Breast epithelium (tissue), 4 donors: Measurements from ENCODE around the gene GRIN2C. TPM values are rescaled to one million over a fixed set of nuclear protein-coding genes. Genes with fewer than 3 reads are reported as not detected.

ENCODE experiments used
- DNase-seq, 2 donors: peaks; one replicate each; pipeline ENCODE4 v3.0.0-alpha.2; 2019; ENCODE audit warnings: low spot score in 2 of 2
- H3K27ac ChIP-seq, 2 donors: fragments of 200-600 bp; sonication (generic) in 1 of 2; one replicate each; pipeline ENCODE4 v1.5.1; 2016 to 2019; ENCODE audit warnings: mild to moderate bottlenecking in 1 of 2
- H3K27me3 ChIP-seq, 2 donors: fragments of 200-600 bp; sonication (generic) in 1 of 2; one replicate each; pipeline versions ENCODE4 v1.5.1 to v1.6.0; 2017 to 2019; ENCODE audit warnings: control low read depth in 1 of 2, mild to moderate bottlenecking in 1 of 2
- H3K36me3 ChIP-seq: fragments of 200-600 bp; one replicate; pipeline ENCODE4 v1.5.1; 2019
- H3K4me1 ChIP-seq, 2 donors: fragments of 200-600 bp; sonication (generic); one replicate each; pipeline ENCODE4 v1.5.1; 2016 to 2019; ENCODE audit warnings: control low read depth in 1 of 2
- H3K4me3 ChIP-seq, 3 donors: fragments of 200-600 bp; sonication (generic); 1 replicate in 2 of 3; 2 replicates in 1 of 3; pipeline ENCODE4 v1.5.1; 2016 to 2019; ENCODE audit warnings: mild to moderate bottlenecking in 3 of 3, moderate library complexity in 2 of 3
- H3K9me3 ChIP-seq, 2 donors: fragments of 200-600 bp; sonication (generic) in 1 of 2; one replicate each; pipeline ENCODE4 v1.5.1; 2016 to 2019; ENCODE audit warnings: control low read depth in 1 of 2
- CTCF ChIP-seq, 3 donors: fragments of 450-650 bp; IDR thresholded peaks; one replicate each; pipeline ENCODE4 v1.5.1; 2016 to 2017; ENCODE audit warnings: antibody characterized with exemption in 3 of 3, mild to moderate bottlenecking in 3 of 3, moderate library complexity in 3 of 3
- POLR2A ChIP-seq: fragments of 450-650 bp; IDR thresholded peaks from one replicate; pipeline ENCODE4 v1.6.1; 2016; ENCODE audit warnings: antibody characterized with exemption, mild to moderate bottlenecking, moderate library complexity
- POLR2AphosphoS5 ChIP-seq, 3 donors: sonication (generic); formaldehyde crosslinking; IDR thresholded peaks; one replicate each; pipeline ENCODE4 v1.6.1; 2017; ENCODE audit warnings: antibody characterized with exemption in 3 of 3
- intact Hi-C: fragments of 100-400 bp; cut with DNase I; formaldehyde crosslinking; loops from one replicate; pipeline ENCODE4 v1.15.1; 2023; ENCODE audit warnings: low total_unique reads
- total RNA-seq, 3 donors: library from RNA; depleted of rRNA; stranded (reverse); fragments of >200 nt; gene quantifications; one replicate each; pipeline ENCODE4 v1.1.0, GENCODE V29; 2016

Gene GRIN2C
- total RNA-seq, 3 donors from 2014 or later = 0.48 TPM; not detected in 2

- intact Hi-C loops = no loop called here
Observed at GRCh38 chr17:74856112-74856511, 3.6 kb downstream of the GRIN2C start.

GRCh38 chr17:74855323-74855722 lies 4.4 kb downstream of the GRIN2C start:
- DNase-seq = no peak
- H3K36me3 ChIP-seq = no peaks in the 10 kb centered on the region
- TF ChIP-seq POLR2A (no peak), CTCF (IDR thresholded peaks at IDR 0.05) (no peak), POLR2AphosphoS5 (IDR thresholded peaks at IDR 0.05) (no peak)
- H3K4me1 ChIP-seq = peaks cover 4 to 6% of the 10 kb centered on the region in 2 donors
- H3K4me3 ChIP-seq = no peak overlapping the region
- no peak overlapping the region for H3K27ac ChIP-seq
- peaks cover 7 to 79% of the 10 kb centered on the region in 2 donors for H3K27me3 ChIP-seq
- intact Hi-C loops = no loop called here
- no peaks in the 10 kb centered on the region for H3K9me3 ChIP-seq

More at GRCh38 chr17:74856112-74856511, 3.6 kb downstream of the GRIN2C start:
- Histone ChIP-seq H3K27me3 (peaks cover 13 to 79% of the 10 kb centered on the region in 2 donors), H3K27ac (no peak overlapping the region), H3K36me3 (no peaks in the 10 kb centered on the region), H3K4me3 (no peak overlapping the region), H3K4me1 (peaks cover 12 to 14% of the 10 kb centered on the region in 2 donors), H3K9me3 (no peaks in the 10 kb centered on the region)
- DNase-seq = no peak
- TF ChIP-seq CTCF (IDR thresholded peaks at IDR 0.05) (no peak), POLR2AphosphoS5 (IDR thresholded peaks at IDR 0.05) (no peak), POLR2A (no peak)

GRCh38 chr17:74854792-74855191 lies 4.9 kb downstream of the GRIN2C start:
- Histone ChIP-seq H3K27me3 (peaks cover 5 to 79% of the 10 kb centered on the region in 2 donors), H3K27ac (no peak overlapping the region), H3K4me1 (peaks cover 0 to 3% of the 10 kb centered on the region in 2 donors), H3K36me3 (no peaks in the 10 kb centered on the region), H3K4me3 (no peak overlapping the region), H3K9me3 (no peaks in the 10 kb centered on the region)
- DNase-seq = no peak
- TF ChIP-seq CTCF (IDR thresholded peaks at IDR 0.05) (no peak), POLR2AphosphoS5 (IDR thresholded peaks at IDR 0.05) (no peak), POLR2A (no peak)
- intact Hi-C loops = no loop called here

- TF ChIP-seq POLR2AphosphoS5 (IDR thresholded peaks at IDR 0.05) (no peak), POLR2A (no peak), CTCF (IDR thresholded peaks at IDR 0.05) (no peak)
- H3K36me3 ChIP-seq = no peaks in the 10 kb centered on the region
- intact Hi-C loops = no loop called here
- H3K9me3 ChIP-seq = no peaks in the 10 kb centered on the region
- H3K4me3 ChIP-seq = no peak overlapping the region
- H3K27ac ChIP-seq = no peak overlapping the region
- no peaks in the 10 kb centered on the region for H3K4me1 ChIP-seq
- no peak for DNase-seq
- H3K27me3 ChIP-seq = peaks cover 5 to 68% of the 10 kb centered on the region in 2 donors
Observed at GRCh38 chr17:74853669-74854068, 6.0 kb downstream of the GRIN2C start.

GRCh38 chr17:74853048-74853397 lies 6.7 kb downstream of the GRIN2C start:
- peaks cover 5 to 64% of the 10 kb centered on the region in 2 donors for H3K27me3 ChIP-seq
- H3K27ac ChIP-seq = no peak overlapping the region
- H3K4me3 ChIP-seq = peak overlapping the region in 2 of 3 donors; percentile 24 to 44
- no peaks in the 10 kb centered on the region for H3K36me3 ChIP-seq
- no peaks in the 10 kb centered on the region for H3K9me3 ChIP-seq
- no peak for DNase-seq
- TF ChIP-seq POLR2AphosphoS5 (IDR thresholded peaks at IDR 0.05) = no peak
- H3K4me1 ChIP-seq = no peaks in the 10 kb centered on the region
- intact Hi-C loops = no loop called here
